GM12878 (cell line): ENCODE data around the gene GBX1. TPM values are rescaled to one million over a fixed set of nuclear protein-coding genes. Genes with fewer than 3 reads are reported as not detected.

ENCODE experiments used
- ATAC-seq: fragments of 200-7000 bp; cut with Tn5 transposase; 3 replicates; pipeline ENCODE4 v1.9.1; 2020; ENCODE audit warnings: mild to moderate bottlenecking, moderate library complexity
- BruUV-seq: library from RNA; stranded (reverse); fragments of 400-500 nt; replicated peaks from 2 replicates; lab custom pipeline; 2021; lab: Mats Ljungman, UMichigan
- CTCF ChIA-PET: fragments of 300-600 bp; sonication (Branson Sonifier 250); formaldehyde crosslinking; extraction: SDS; loops from one replicate; lab custom pipeline; 2021; ENCODE audit warnings: inconsistent platforms; lab: Yijun Ruan, JAX
- POLR2A ChIA-PET: fragments of 350-600 bp; formaldehyde crosslinking; extraction: SDS; loops from one replicate; lab custom pipeline; 2021; ENCODE audit warnings: inconsistent platforms; lab: Charles Lee
- RAD21 ChIA-PET: fragments of 300-600 bp; sonication (Branson Sonifier 250); formaldehyde crosslinking; loops from one replicate; lab custom pipeline; 2023; ENCODE audit warnings: antibody characterized with exemption; ENCODE audit not compliant: unreplicated experiment; lab: Charles Lee
- SMC1A ChIA-PET: fragments of 300-600 bp; sonication (Branson Sonifier 250); formaldehyde crosslinking; loops from one replicate; lab custom pipeline; 2023; ENCODE audit not compliant: unreplicated experiment, uncharacterized antibody; lab: Charles Lee
- DNase-seq: peaks from one replicate; pipeline ENCODE4 v3.0.0-alpha.2; 2011; ENCODE audit warnings: low read depth, low spot score
- FAIRE-seq: peaks from 3 replicates; lab custom pipeline; 2011; peaks lifted over from hg19 to GRCh38; lab: Jason Lieb, UNC
- H2AFZ ChIP-seq: 2 replicates; pipeline ENCODE4 v1.6.0; 2011; ENCODE audit warnings: low read depth, low read length, control low read depth; ENCODE audit not compliant: control insufficient read depth
- H3K27ac ChIP-seq: 2 replicates; pipeline ENCODE4 v1.5.1; 2011; ENCODE audit warnings: control low read depth; ENCODE audit not compliant: control insufficient read depth, insufficient read depth
- H3K27me3 ChIP-seq, 2 experiments: replicated peaks in 1 of 2; 2 replicates each; pipeline versions ENCODE4 v1.6.0 to v1.6.1; 2011; ENCODE audit warnings: low read length in 1 of 2; ENCODE audit not compliant: control insufficient read depth in 2 of 2, insufficient read depth in 2 of 2
- H3K36me3 ChIP-seq, 2 experiments: 2 replicates each; pipeline ENCODE4 v1.5.1; 2011; ENCODE audit warnings: low read length in 1 of 2; ENCODE audit not compliant: control insufficient read depth in 2 of 2, insufficient read depth in 2 of 2
- H3K4me1 ChIP-seq: 2 replicates; pipeline ENCODE4 v1.6.1; 2011; ENCODE audit warnings: mild to moderate bottlenecking, low read length, moderate library complexity, mixed read lengths; ENCODE audit not compliant: control insufficient read depth, insufficient read depth
- H3K4me2 ChIP-seq: 2 replicates; pipeline ENCODE4 v1.6.0; 2011; ENCODE audit warnings: control low read depth; ENCODE audit not compliant: control insufficient read depth, insufficient read depth
- H3K4me3 ChIP-seq: fragments of 200-600 bp; sonication (generic); 2 replicates; pipeline ENCODE4 v1.5.1; 2016
- H3K79me2 ChIP-seq: 2 replicates; pipeline ENCODE4 v1.6.0; 2011; ENCODE audit warnings: low read length; ENCODE audit not compliant: control insufficient read depth, insufficient read depth
- H3K9ac ChIP-seq: 2 replicates; pipeline ENCODE4 v1.8.0; 2011; ENCODE audit warnings: low read length, control low read depth, mixed read lengths; ENCODE audit not compliant: control insufficient read depth, insufficient read depth
- H3K9me3 ChIP-seq: replicated peaks from 3 replicates; pipeline ENCODE4 v1.5.1; 2011; ENCODE audit warnings: mild to moderate bottlenecking, low read length; ENCODE audit not compliant: control insufficient read depth, insufficient read depth
- H4K20me1 ChIP-seq: 2 replicates; pipeline ENCODE4 v1.6.0; 2011; ENCODE audit not compliant: control insufficient read depth, insufficient read depth
- HCFC1 ChIP-seq: fragments of 150-350 bp; IDR thresholded peaks from 2 replicates; pipeline ENCODE4 v1.6.1; 2014; ENCODE audit warnings: low read length
- MTA3 ChIP-seq: IDR thresholded peaks from 2 replicates; pipeline ENCODE4 v1.6.1; 2012; ENCODE audit warnings: low read length, inconsistent platforms, borderline replicate concordance
- NBN ChIP-seq: fragments of 450-650 bp; IDR thresholded peaks from 2 replicates; pipeline ENCODE4 v1.6.1; 2016
- PAX5 ChIP-seq: IDR thresholded peaks from 2 replicates; pipeline ENCODE4 v1.6.1; 2011; ENCODE audit warnings: low read depth, low read length, borderline replicate concordance
- POLR2A ChIP-seq: IDR thresholded peaks from 2 replicates; pipeline ENCODE4 v1.6.1; 2011; ENCODE audit warnings: low read depth, mild to moderate bottlenecking, low read length
- POLR2AphosphoS5 ChIP-seq: IDR thresholded peaks from 2 replicates; pipeline ENCODE4 v1.6.1; 2011; ENCODE audit warnings: mild to moderate bottlenecking, low read length, inconsistent platforms
- STAT3 ChIP-seq: IDR thresholded peaks from 2 replicates; pipeline ENCODE4 v1.6.1; 2011; ENCODE audit warnings: low read depth, low read length, improper control_type of control experiment
- TCF7 ChIP-seq: IDR thresholded peaks from 2 replicates; pipeline ENCODE4 v1.6.1; 2014; ENCODE audit warnings: antibody characterized with exemption, borderline replicate concordance
- ZNF24 ChIP-seq: fragments of 450-650 bp; IDR thresholded peaks from 2 replicates; pipeline ENCODE4 v1.6.1; 2017; ENCODE audit warnings: antibody characterized with exemption, mild to moderate bottlenecking
- ZNF384 ChIP-seq: IDR thresholded peaks from 2 replicates; pipeline ENCODE4 v1.6.1; 2012; ENCODE audit warnings: low read depth, mild to moderate bottlenecking, low read length, improper control_type of control experiment, borderline replicate concordance
- WGBS: methylation state at CpG from one replicate; pipeline ENCODE4 v1.1.6; 2016; ENCODE audit warnings: low lambda C conversion rate; ENCODE audit not compliant: insufficient replicate concordance, insufficient coverage; ENCODE audit errors: missing lambda C conversion rate; 5-methylcytosine and 5-hydroxymethylcytosine counted together
- in situ Hi-C: fragments of 300-500 bp; cut with MboI; formaldehyde crosslinking; loops from 9 replicates; pipeline ENCODE4 v1.14.3; 2018; ENCODE audit warnings: mixed read lengths
- intact Hi-C: fragments of 100-400 bp; cut with micrococcal nuclease; formaldehyde crosslinking; loops from one replicate; pipeline ENCODE4 v1.14.2; 2022; ENCODE audit not compliant: unreplicated experiment
- polyA plus RNA-seq, 11 experiments: library from polyadenylated mRNA; depleted of rRNA in 4 of 11; unstranded in 6 of 11; stranded (reverse) in 5 of 11; fragments of >200 nt; fragmentation: Nextera tagmentation in 4 of 11; fragmentation: Illumina TruSeq in 1 of 11; extraction: Ambion mirVana in 4 of 11; extraction: Trizol in 1 of 11; gene quantifications; 1 replicate in 1 of 11; 2 replicates in 10 of 11; pipeline versions ENCODE4 v1.2.1 to v1.2.3, GENCODE V29; 2011 to 2016; ENCODE audit warnings: inconsistent platforms in 2 of 11, missing spikeins in 2 of 11, low read depth in 1 of 11
- total RNA-seq, 4 experiments: library from RNA; depleted of rRNA in 3 of 4; stranded (reverse); fragments of >200 nt in 3 of 4; fragmentation: Illumina TruSeq in 1 of 4; extraction: Trizol in 1 of 4; gene quantifications; 2 replicates each; pipeline versions ENCODE4 v1.2.1 to v1.2.3, GENCODE V29; 2013 to 2021
- TF ChIP-seq, protein P1 (sequence below), 3 experiments: IDR thresholded peaks in 2 of 3; conservative IDR thresholded peaks in 1 of 3; 2 replicates each; pipeline ENCODE4 v1.5.1; 2011; ENCODE audit warnings: low read depth in 3 of 3, low read length in 3 of 3, mild to moderate bottlenecking in 3 of 3, control low read depth in 2 of 3, moderate library complexity in 2 of 3, inconsistent platforms in 1 of 3, mixed read lengths in 1 of 3; ENCODE audit not compliant: control insufficient read depth in 2 of 3, insufficient read depth in 1 of 3; ENCODE audit errors: extremely low read depth in 1 of 3
- TF ChIP-seq, protein P2 (sequence below): fragments of 150-350 bp; IDR thresholded peaks from 2 replicates; pipeline ENCODE4 v1.6.1; 2016; ENCODE audit warnings: low read depth, low read length
- TF ChIP-seq, protein P3 (sequence below): IDR thresholded peaks from 2 replicates; pipeline ENCODE4 v1.6.1; 2011; ENCODE audit warnings: borderline replicate concordance, low read depth, mild to moderate bottlenecking, moderate library complexity, low read length; ENCODE audit not compliant: insufficient read depth, poor library complexity, severe bottlenecking

Gene GBX1
- total and polyA plus RNA-seq, 10 of the 15 experiments (the other 5 are each of a cell fraction or from before 2014, with no cell fraction given): not detected

DNA sequence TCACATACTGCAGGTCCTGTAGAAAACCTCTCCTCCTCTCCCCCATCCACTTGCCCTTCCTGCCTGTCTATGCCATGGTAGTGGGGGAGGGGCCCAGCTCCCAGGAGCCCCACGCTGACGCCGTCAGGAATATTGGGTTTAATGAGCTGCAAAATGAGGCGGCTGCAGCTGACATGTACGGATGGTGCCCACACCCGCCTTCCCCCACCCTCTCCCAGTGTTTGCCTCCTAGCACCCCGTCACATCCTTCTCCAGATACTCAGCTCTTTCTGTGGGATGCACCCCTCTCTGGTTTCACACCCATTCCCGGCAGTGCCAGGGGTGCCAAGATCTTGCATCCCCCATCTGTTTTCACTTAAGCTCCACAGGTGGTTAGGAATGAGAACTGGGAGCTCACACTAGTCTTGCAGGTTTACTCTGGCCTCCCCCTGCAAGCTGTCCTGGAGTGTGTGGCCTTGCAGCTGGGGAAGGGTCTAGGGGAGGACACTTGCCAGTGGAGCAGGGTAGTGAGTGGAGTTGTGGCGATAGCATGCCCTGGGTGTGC, 26.1 kb downstream of the GBX1 start:
- RAD21 ChIA-PET: no interaction called here
- in situ Hi-C loops: no loop called here

More for the DNA sequence above, 26.1 kb downstream of the GBX1 start:
- Histone ChIP-seq H3K27me3 (no peaks in the 10 kb centered on the region), H3K4me3 (no peak overlapping the region), H4K20me1 (no peaks in the 10 kb centered on the region), H3K9me3 (no peaks in the 10 kb centered on the region), H3K4me2 (no peak overlapping the region), H3K36me3 (peaks cover 2% of the 10 kb centered on the region in 2 experiments; a peak in 3 of 4 replicates), H3K79me2 (no peaks in the 10 kb centered on the region), H2AFZ (no peak overlapping the region), H3K9ac (no peak overlapping the region), H3K27ac (no peak overlapping the region), H3K4me1 (no peaks in the 10 kb centered on the region)
- ChIA-PET SMC1A (no interaction called here), POLR2A (no interaction called here), CTCF (no interaction called here)
- whole genome bisulfite sequencing: 90% methylated on average over 9 of the region's 9 CpGs
- DNase-seq (no peak), ATAC-seq (no peak), FAIRE-seq (no peak)
- intact Hi-C loops: no loop called here
- BruUV-seq: no TSS peak
- TF ChIP-seq MTA3 (no peak), ZNF384 (no peak), NBN (no peak), STAT3 (no peak), TCF7 (no peak), ZNF24 (no peak), POLR2AphosphoS5 (no peak), HCFC1 (no peak), PAX5 (no peak), POLR2A (no peak)
- TF ChIP-seq, protein P1, sequence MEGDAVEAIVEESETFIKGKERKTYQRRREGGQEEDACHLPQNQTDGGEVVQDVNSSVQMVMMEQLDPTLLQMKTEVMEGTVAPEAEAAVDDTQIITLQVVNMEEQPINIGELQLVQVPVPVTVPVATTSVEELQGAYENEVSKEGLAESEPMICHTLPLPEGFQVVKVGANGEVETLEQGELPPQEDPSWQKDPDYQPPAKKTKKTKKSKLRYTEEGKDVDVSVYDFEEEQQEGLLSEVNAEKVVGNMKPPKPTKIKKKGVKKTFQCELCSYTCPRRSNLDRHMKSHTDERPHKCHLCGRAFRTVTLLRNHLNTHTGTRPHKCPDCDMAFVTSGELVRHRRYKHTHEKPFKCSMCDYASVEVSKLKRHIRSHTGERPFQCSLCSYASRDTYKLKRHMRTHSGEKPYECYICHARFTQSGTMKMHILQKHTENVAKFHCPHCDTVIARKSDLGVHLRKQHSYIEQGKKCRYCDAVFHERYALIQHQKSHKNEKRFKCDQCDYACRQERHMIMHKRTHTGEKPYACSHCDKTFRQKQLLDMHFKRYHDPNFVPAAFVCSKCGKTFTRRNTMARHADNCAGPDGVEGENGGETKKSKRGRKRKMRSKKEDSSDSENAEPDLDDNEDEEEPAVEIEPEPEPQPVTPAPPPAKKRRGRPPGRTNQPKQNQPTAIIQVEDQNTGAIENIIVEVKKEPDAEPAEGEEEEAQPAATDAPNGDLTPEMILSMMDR (IDR thresholded peaks at IDR 0.05 in 2 of 3, conservative IDR thresholded peaks at IDR 0.05 in 1 of 3; ENCODE audit: control insufficient read depth in 2 of 3, extremely low read depth in 1 of 3, insufficient read depth in 1 of 3, low read depth in 3 of 3, low read length in 3 of 3): no peak
- TF ChIP-seq, protein P2, sequence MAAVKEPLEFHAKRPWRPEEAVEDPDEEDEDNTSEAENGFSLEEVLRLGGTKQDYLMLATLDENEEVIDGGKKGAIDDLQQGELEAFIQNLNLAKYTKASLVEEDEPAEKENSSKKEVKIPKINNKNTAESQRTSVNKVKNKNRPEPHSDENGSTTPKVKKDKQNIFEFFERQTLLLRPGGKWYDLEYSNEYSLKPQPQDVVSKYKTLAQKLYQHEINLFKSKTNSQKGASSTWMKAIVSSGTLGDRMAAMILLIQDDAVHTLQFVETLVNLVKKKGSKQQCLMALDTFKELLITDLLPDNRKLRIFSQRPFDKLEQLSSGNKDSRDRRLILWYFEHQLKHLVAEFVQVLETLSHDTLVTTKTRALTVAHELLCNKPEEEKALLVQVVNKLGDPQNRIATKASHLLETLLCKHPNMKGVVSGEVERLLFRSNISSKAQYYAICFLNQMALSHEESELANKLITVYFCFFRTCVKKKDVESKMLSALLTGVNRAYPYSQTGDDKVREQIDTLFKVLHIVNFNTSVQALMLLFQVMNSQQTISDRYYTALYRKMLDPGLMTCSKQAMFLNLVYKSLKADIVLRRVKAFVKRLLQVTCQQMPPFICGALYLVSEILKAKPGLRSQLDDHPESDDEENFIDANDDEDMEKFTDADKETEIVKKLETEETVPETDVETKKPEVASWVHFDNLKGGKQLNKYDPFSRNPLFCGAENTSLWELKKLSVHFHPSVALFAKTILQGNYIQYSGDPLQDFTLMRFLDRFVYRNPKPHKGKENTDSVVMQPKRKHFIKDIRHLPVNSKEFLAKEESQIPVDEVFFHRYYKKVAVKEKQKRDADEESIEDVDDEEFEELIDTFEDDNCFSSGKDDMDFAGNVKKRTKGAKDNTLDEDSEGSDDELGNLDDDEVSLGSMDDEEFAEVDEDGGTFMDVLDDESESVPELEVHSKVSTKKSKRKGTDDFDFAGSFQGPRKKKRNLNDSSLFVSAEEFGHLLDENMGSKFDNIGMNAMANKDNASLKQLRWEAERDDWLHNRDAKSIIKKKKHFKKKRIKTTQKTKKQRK: no peak
- TF ChIP-seq, protein P3, sequence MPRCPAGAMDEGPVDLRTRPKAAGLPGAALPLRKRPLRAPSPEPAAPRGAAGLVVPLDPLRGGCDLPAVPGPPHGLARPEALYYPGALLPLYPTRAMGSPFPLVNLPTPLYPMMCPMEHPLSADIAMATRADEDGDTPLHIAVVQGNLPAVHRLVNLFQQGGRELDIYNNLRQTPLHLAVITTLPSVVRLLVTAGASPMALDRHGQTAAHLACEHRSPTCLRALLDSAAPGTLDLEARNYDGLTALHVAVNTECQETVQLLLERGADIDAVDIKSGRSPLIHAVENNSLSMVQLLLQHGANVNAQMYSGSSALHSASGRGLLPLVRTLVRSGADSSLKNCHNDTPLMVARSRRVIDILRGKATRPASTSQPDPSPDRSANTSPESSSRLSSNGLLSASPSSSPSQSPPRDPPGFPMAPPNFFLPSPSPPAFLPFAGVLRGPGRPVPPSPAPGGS: no peak
